Activated CD8-positive, alpha-beta T cell treated with anti-CD3 and anti-CD28 coated beads for 36 hours (primary cell): ENCODE data around the gene CRTC1. TPM values are rescaled to one million over a fixed set of nuclear protein-coding genes. Genes with fewer than 3 reads are reported as not detected.

Experiments used
- ATAC-seq: fragments of 200-7000 bp; cut with Tn5 transposase; one replicate; pipeline ENCODE4 v1.10.0; 2021; ENCODE audit warnings: mild to moderate bottlenecking, moderate library complexity
- CTCF ChIA-PET: fragments of 350-600 bp; sonication (Branson Sonifier 250); formaldehyde crosslinking; loops from one replicate; lab custom pipeline; 2021; ENCODE audit warnings: antibody characterized with exemption; lab: Charles Lee
- POLR2A ChIA-PET: fragments of 350-600 bp; sonication (Branson Sonifier 250); formaldehyde crosslinking; loops from one replicate; lab custom pipeline; 2021; ENCODE audit warnings: antibody characterized with exemption; lab: Charles Lee
- DNase-seq: peaks from one replicate; pipeline ENCODE4 v3.0.0-alpha.2; 2020
- H3K27ac Mint-ChIP-seq: one replicate; pipeline ENCODE4 v1.8.0; 2021; ENCODE audit warnings: mild to moderate bottlenecking, mixed read lengths
- H3K27me3 Mint-ChIP-seq: one replicate; pipeline ENCODE4 v1.8.0; 2021; ENCODE audit warnings: mixed read lengths
- H3K36me3 Mint-ChIP-seq: one replicate; pipeline ENCODE4 v1.8.0; 2021; ENCODE audit warnings: low read depth, mixed read lengths
- H3K4me1 Mint-ChIP-seq: one replicate; pipeline ENCODE4 v1.8.0; 2021; ENCODE audit warnings: low read depth, mixed read lengths
- H3K4me3 Mint-ChIP-seq: one replicate; pipeline ENCODE4 v1.8.0; 2021; ENCODE audit warnings: mild to moderate bottlenecking, moderate library complexity, mixed read lengths
- H3K9me3 Mint-ChIP-seq: one replicate; pipeline ENCODE4 v1.8.0; 2021; ENCODE audit warnings: mixed read lengths
- CTCF ChIP-seq: fragments of 200-600 bp; IDR thresholded peaks from one replicate; pipeline ENCODE4 v1.8.0; 2022; ENCODE audit warnings: antibody characterized with exemption, mild to moderate bottlenecking
- intact Hi-C: fragments of 100-400 bp; cut with micrococcal nuclease; formaldehyde crosslinking; loops from one replicate; pipeline ENCODE4 v1.10.0; 2022
- total RNA-seq, 2 experiments: library from RNA; stranded (reverse); gene quantifications; one replicate each; pipeline ENCODE4 v1.2.3, GENCODE V29; 2021

CRTC1 gene
- total RNA-seq, 2 experiments from 2014 or later: 4.4 to 4.5 TPM

- H3K27me3 Mint-ChIP-seq: no peaks in the 10 kb centered on the region
- H3K4me1 Mint-ChIP-seq: peaks cover 31% of the 10 kb centered on the region
- peak overlapping the region; percentile 4 for H3K27ac Mint-ChIP-seq
- CTCF ChIA-PET: no interaction called here
- H3K36me3 Mint-ChIP-seq: no peaks in the 10 kb centered on the region
- intact Hi-C loops: no loop called here
- DNase-seq: no peak
- no peaks in the 10 kb centered on the region for H3K9me3 Mint-ChIP-seq
- peak overlapping the region; percentile 71 for H3K4me3 Mint-ChIP-seq
- TF ChIP-seq CTCF: no peak
- ATAC-seq: no peak
- POLR2A ChIA-PET: interaction anchor here (0.7 to 1.0 kb wide), 2 partner anchors 14 to 146 kb away, joined by 3 to 4 read pairs; no protein-coding TSS in a partner anchor
Observed at GRCh38 chr19:18699403-18700054, 16.0 kb downstream of the CRTC1 start.

GRCh38 chr19:18700501-18701249 lies 17.2 kb downstream of the CRTC1 start:
- ATAC-seq: peak; percentile 93
- no peaks in the 10 kb centered on the region for H3K9me3 Mint-ChIP-seq
- DNase-seq: peak; percentile 76
- ChIA-PET CTCF (interaction anchor here (0.7 kb wide), 1 partner anchor 181 kb away, joined by 3 read pairs; no protein-coding TSS in a partner anchor), POLR2A (interaction anchor here (0.7 to 1.0 kb wide), 2 partner anchors 15 to 145 kb away, joined by 3 to 4 read pairs; no protein-coding TSS in a partner anchor)
- intact Hi-C loops: no loop called here
- H3K27ac Mint-ChIP-seq: peak overlapping the region; percentile 67
- H3K4me3 Mint-ChIP-seq: peak overlapping the region; percentile 71
- peaks cover 31% of the 10 kb centered on the region for H3K4me1 Mint-ChIP-seq
- no peaks in the 10 kb centered on the region for H3K27me3 Mint-ChIP-seq
- no peaks in the 10 kb centered on the region for H3K36me3 Mint-ChIP-seq
- no peak for TF ChIP-seq CTCF

- no peak for TF ChIP-seq CTCF
- no peaks in the 10 kb centered on the region for H3K36me3 Mint-ChIP-seq
- peak; percentile 9 for ATAC-seq
- H3K9me3 Mint-ChIP-seq: no peaks in the 10 kb centered on the region
- H3K27ac Mint-ChIP-seq: no peak overlapping the region
- no peak for DNase-seq
- peaks cover 31% of the 10 kb centered on the region for H3K4me1 Mint-ChIP-seq
- intact Hi-C loops: no loop called here
- H3K27me3 Mint-ChIP-seq: no peaks in the 10 kb centered on the region
- ChIA-PET POLR2A (no interaction called here), CTCF (interaction anchor here (0.7 kb wide), 1 partner anchor 182 kb away, joined by 3 read pairs; no protein-coding TSS in a partner anchor)
- peak overlapping the region; percentile 71 for H3K4me3 Mint-ChIP-seq
Observed at GRCh38 chr19:18701250-18701608, 17.7 kb downstream of the CRTC1 start.

GRCh38 chr19:18704054-18704453 lies 20.6 kb downstream of the CRTC1 start:
- DNase-seq (no peak), ATAC-seq (no peak)
- no peak overlapping the region for H3K27ac Mint-ChIP-seq
- no peak overlapping the region for H3K4me3 Mint-ChIP-seq
- H3K27me3 Mint-ChIP-seq: no peaks in the 10 kb centered on the region
- H3K4me1 Mint-ChIP-seq: peaks cover 29% of the 10 kb centered on the region
- H3K36me3 Mint-ChIP-seq: no peaks in the 10 kb centered on the region
- intact Hi-C loops: no loop called here
- no peaks in the 10 kb centered on the region for H3K9me3 Mint-ChIP-seq
- no peak for TF ChIP-seq CTCF
- POLR2A ChIA-PET: no interaction called here
- CTCF ChIA-PET: no interaction called here

GRCh38 chr19:18704971-18705370 lies 21.5 kb downstream of the CRTC1 start:
- DNase-seq: no peak
- no peak overlapping the region for H3K27ac Mint-ChIP-seq
- no peaks in the 10 kb centered on the region for H3K9me3 Mint-ChIP-seq
- no peaks in the 10 kb centered on the region for H3K36me3 Mint-ChIP-seq
- no peak for TF ChIP-seq CTCF
- ChIA-PET CTCF (no interaction called here), POLR2A (no interaction called here)
- no peak overlapping the region for H3K4me3 Mint-ChIP-seq
- H3K4me1 Mint-ChIP-seq: peaks cover 22% of the 10 kb centered on the region
- no peaks in the 10 kb centered on the region for H3K27me3 Mint-ChIP-seq
- intact Hi-C loops: no loop called here
- ATAC-seq: no peak
